Muscle of back (tissue), 11 donors: ENCODE results near the gene NTNG1. TPM values are rescaled to one million over a fixed set of nuclear protein-coding genes. Genes with fewer than 3 reads are reported as not detected.
A peak's percentile ranks its signal among the peaks of the same experiment; 100 is the strongest.

Experiments
- DNase-seq, 3 donors: peaks; one replicate each; pipeline versions ENCODE4 v3.0.0 to v3.0.0-alpha.2; 2013
- polyA plus RNA-seq, 10 donors: library from polyadenylated mRNA; unstranded; fragments of 120-200 nt; gene quantifications; one replicate each; pipeline ENCODE4 v1.2.1, GENCODE V29; 2013; ENCODE audit not compliant: insufficient read length in 10 of 10

The NTNG1 gene
- polyA plus RNA-seq, 10 donors = 6.4 to 18.1 (median 10.5) TPM

DNA sequence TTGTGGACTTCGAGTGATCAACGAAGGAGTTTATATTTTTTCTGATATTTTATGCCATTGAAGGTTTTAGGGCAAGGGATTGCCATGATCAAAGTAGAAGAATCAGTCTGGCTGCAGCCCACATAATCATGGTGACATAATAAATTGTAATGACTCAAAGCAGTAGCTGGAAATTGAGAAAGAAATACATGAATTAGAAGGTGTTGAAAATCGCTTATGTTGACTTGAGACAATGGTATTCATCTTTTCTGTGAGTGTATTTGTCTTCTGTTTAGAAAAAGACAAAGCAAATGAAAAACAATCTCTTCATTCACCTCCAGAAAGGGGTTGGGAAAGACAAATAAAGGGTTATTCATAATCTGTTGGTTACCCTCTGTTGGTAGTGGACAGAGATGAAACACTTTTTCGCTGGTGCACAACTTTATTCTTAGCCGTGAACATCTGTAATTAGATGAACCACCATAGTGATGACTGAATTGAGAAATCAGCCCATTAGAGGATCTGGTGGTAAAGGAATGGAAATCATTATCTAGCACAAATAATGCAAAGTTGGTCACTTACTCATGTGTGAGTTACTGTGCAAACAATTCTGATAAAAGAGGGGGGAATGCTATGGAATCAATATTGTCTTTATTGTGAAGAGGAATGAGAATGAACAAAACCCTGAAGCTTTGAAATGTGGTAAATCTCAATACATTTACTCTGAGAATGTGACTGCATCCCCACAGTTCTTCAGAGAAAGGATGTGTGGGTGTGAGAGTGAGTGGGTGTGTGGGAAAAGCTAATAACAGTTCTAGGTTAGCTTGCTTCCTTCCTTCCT lies 121.8 kb downstream of the NTNG1 start:
- DNase-seq = peak in 1 of 3 donors; percentile 57

DNA sequence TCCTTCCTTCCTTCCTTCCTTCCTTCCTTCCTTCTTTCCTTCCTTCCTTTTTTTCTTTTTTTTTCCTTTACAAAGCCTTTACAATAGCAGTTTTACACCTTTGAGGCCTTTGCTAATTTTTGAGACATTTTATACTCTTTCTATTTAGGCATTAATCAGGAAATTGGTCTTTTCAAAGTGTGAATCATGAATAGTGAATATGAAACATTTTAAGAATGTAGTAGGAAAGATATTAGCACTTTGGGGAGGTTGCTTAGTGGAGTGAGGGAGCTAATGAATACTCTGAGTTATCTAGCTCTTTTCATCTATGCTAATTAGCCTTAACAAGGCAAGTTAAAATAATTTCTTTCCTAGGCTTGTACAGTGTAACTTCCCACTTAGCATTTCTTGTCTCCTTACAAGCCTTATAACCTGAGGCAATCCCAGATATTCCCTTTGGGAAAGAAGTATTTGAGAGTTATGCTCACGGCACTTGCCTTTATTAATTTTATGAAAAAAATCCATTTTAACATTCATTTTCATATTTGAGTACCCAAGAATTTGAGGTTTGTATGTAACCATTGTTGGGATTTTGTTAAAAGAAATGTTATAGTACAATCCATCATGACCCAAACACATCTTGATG lies 122.6 kb downstream of the NTNG1 start:
- DNase-seq = no peak

DNA sequence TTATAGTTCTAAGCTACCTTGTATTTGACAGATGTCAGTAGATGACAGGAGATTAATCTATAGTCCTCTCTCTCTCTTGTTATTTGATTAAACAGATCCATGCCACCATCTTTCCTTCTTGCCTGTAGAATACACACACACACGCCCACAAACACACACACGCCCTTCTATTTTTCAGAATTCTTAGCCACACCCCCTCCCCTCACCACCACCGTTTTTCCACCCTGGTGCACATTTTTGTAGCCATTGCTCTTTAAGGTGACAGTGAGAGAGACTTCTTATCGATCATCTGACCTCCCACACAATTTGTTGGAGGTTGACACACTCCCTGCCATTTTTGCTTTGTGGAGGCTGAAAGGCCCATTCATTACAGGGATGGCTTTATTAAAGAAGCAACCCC lies 123.2 kb downstream of the NTNG1 start:
- DNase-seq = no peak

GRCh38 chr1:107264561-107264960 lies 123.7 kb downstream of the NTNG1 start:
- DNase-seq = peak in 1 of 3 donors; percentile 6

GRCh38 chr1:107267489-107267888 lies 126.7 kb downstream of the NTNG1 start:
- no peak for DNase-seq

- no peak for DNase-seq
These were observed 131.5 kb downstream of the NTNG1 start for GRCh38 chr1:107272321-107272720.

- DNase-seq = no peak
These were observed 132.7 kb downstream of the NTNG1 start for GRCh38 chr1:107273515-107273914.

GRCh38 chr1:107274227-107274626 lies 133.4 kb downstream of the NTNG1 start:
- DNase-seq = no peak

DNA sequence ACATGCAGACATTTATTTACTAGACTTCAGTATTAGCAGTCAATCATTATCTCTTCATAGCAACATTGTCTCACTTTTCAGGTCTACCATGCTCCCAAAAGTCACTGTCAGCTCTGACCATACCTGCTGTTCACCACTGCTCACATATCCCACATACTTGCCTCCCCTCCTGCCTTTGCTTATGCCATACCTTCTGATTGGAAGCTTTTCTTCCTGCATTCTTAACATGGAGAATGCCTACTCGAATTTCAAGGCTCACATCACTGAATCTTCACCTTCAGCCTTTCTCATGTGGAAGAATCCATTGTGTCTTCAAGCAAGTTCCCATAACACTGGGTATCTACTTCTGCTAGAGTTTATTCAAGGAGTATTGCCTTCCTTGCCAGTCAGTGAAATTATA lies 135.4 kb downstream of the NTNG1 start:
- DNase-seq = no peak

GRCh38 chr1:107277022-107277421 lies 136.2 kb downstream of the NTNG1 start:
- DNase-seq = peak; percentile 17 to 40 (median 26)

DNA sequence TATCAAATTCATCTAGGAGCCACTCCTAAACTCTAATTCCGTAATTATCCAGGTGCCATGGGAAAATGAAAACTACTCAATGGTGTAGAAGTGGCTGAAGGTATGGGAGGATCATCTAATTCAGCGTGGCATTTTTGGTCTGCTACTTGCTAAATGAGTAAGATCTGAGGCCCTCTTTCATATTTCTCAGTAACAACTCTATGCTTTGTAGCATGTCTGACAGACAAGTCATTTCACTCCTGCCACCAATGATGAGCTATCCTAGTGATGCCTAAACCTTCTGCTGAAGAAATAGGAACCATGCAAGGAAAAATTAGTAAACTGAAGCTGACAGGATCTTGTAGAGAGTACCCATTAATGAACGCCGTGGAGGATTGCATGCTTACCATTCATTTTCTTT lies 145.3 kb downstream of the NTNG1 start:
- DNase-seq = no peak

- DNase-seq = no peak
These were observed 151.1 kb downstream of the NTNG1 start for GRCh38 chr1:107291987-107292386.

GRCh38 chr1:107293901-107294613 lies 153.2 kb downstream of the NTNG1 start:
- no peak for DNase-seq

GRCh38 chr1:107294686-107295085 lies 153.8 kb downstream of the NTNG1 start:
- peak; percentile 10 to 44 (median 20) for DNase-seq

- no peak for DNase-seq
These were observed 156.8 kb downstream of the NTNG1 start for GRCh38 chr1:107297681-107298080.

DNA sequence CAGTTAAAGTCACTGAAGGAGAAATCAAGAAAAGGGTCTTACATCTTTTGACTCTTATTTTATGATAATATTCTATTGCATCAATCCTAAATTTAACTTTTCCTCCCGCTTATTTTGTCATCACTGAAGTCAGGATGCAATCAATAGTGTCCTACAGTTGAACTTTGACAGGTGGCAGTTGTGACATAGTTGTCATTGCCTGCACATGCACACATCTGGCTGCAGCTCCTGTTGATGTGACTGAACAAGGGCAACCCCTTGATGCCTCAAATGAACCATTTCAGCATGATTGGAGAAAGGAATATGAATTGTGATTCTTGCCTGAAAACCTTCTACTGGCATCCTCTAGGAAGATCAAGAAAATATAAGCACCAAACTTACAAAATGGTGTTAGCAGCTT lies 157.7 kb downstream of the NTNG1 start:
- DNase-seq = no peak

DNA sequence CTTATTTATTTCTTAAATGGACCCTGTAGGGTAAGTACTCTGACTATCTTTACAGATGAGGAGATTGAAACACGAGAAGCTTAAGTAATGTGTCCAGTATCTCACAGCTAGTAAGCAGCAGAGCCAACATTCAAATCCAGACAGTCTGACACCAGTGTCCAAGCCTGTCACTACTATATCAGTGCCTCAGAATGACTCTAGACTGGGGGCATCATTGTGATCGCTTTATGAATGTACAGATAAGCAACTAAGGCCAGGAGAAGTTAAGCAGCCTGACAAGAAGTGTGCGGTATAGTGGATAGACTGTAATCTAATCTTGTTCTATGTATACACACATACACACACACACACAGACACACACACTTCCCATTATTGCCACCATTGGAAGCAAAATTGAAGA lies 158.7 kb downstream of the NTNG1 start:
- no peak for DNase-seq

- DNase-seq = no peak
These were observed 169.1 kb downstream of the NTNG1 start for GRCh38 chr1:107309962-107310361.

DNA sequence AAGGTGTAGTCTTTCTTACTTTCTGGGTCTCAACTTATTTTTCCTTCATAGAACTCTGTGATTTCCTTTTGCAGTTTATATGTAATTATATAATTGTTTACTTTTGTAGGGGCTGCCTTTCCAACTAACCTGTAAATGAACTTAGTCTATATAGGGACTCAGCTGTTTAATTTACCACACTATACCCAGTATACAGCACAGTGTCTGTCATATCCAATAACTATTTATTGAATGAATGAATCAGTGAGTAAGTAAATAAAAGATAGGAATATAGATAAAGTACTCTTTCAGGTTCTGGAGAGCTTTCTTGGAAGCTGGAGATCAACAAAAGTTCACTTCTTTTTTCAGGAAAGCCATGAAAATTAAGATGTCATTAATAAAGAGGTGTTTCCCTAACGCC lies 174.8 kb downstream of the NTNG1 start:
- DNase-seq = no peak

DNA sequence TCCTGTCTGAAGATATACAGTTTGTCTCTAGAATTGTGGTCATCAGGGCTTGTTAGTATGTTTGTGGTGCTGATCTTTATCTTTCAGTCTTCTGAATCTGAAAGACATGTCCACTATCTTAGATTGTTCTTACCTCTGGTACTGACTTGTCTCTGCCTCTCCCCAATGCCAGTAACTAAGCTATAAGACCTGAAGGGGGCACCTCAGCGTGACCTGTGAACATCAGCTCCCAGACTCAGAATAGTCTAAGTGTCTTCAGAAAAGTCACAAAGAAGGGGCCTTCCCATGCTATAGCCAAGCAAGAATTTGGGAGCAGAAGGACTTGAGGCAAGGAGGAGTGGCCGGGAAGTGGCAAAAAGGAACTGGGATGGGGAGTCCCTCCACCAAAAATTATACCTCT lies 178.1 kb downstream of the NTNG1 start:
- no peak for DNase-seq

DNA sequence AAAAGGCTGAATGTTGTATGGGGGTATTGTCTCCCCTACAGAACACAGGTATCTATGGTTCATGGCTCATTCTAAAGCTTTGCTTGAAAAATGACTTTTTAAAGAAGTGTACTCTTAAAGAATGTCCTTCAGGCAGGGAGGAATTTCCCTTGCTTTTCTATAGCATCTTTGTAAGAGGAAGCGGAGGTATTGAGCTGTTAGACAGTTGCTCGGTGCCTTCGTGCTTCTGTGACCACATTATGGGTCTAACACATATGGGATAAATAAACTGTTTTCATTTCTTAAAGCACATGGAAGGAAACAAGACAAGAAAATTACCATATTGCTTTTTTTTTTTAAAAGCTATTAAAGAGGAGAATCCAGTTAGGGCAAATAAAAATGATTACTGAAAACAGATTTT lies 182.9 kb downstream of the NTNG1 start:
- no peak for DNase-seq

DNA sequence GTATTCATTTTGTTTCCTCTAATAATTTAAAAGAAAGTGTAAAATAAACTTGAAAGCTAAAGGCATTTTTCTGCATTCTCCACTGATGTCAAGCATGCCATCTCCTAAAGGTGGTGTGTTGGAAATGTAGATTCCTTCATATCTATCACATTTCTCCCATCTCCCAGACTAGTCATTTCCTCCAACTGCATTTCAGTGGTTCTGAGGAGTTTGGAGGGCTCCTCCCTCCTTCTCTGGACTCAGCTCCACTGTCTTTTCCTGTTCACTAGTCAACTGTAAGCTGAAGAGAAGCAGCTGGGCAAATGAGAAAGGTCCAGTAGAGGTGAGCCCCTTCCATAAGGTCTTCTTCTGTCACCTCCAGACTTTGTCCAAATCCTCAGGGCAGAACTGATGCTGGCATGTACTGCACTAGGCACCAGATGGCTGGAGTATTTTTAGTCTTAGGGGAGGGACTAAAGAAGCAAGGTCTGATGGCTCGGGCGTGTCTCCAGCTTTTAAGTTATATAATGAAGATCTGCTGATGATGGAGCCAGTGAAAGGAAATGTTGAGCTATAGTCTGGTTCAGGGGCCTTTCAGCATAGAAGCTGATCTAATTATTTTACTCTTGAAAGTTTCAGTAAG lies 186.1 kb downstream of the NTNG1 start:
- no peak for DNase-seq
